Measurements from ENCODE around the gene GALK2. TPM values are rescaled to one million over a fixed set of nuclear protein-coding genes. Genes with fewer than 3 reads are reported as not detected.

Gene GALK2
- total and polyA plus RNA-seq, 2 of the 8 experiments (the other 6 are each of a cell fraction or from before 2014, with no cell fraction given), result 8.7 to 16.1 TPM

GRCh38 chr15:49174902-49175301 is 4.9 kb downstream of the GALK2 start:
- Histone ChIP-seq H4K5ac (ENCODE audit: insufficient read length, low read depth, low read length) (no peak overlapping the region), H2BK15ac (ENCODE audit: low read length) (no peak overlapping the region), H3K9ac (replicated peaks in 1 of 4; ENCODE audit: extremely low read depth in 1 of 4, low read depth in 3 of 4, low read length in 3 of 4) (no peak overlapping the region), H3K27ac (ENCODE audit: low read depth, low read length) (no peak overlapping the region), H2BK12ac (ENCODE audit: low read depth, low read length) (no peak overlapping the region), H3K79me2 (ENCODE audit: control insufficient read depth in 1 of 2, insufficient read depth in 2 of 2, low read length in 2 of 2) (peaks cover 0 to 14% of the 10 kb centered on the region in 2 experiments; a peak in 2 of 4 replicates), H3K9me3 (ENCODE audit: insufficient read depth in 2 of 2, low read depth in 1 of 2, low read length in 1 of 2) (peaks cover 3 to 4% of the 10 kb centered on the region in 2 experiments; a peak in 1 of 4 replicates), H3K14ac (ENCODE audit: insufficient read length) (no peak overlapping the region), H2BK5ac (ENCODE audit: low read depth, low read length) (no peak overlapping the region), H4K8ac (ENCODE audit: extremely low read depth, insufficient read depth, low read length) (no peak overlapping the region), H3K4me1 (replicated peaks in 1 of 4; ENCODE audit: control insufficient read depth in 3 of 4, insufficient read depth in 4 of 4, low read length in 3 of 4) (peaks cover 0 to 4% (median 0%) of the 10 kb centered on the region in 4 experiments; a peak in 2 of 7 replicates), H3K4me2 (ENCODE audit: insufficient read depth in 1 of 2, low read depth in 2 of 2, low read length in 2 of 2) (no peak overlapping the region), H3K4ac (replicated peaks; ENCODE audit: insufficient read length, low read depth, low read length) (no peak overlapping the region), H2BK20ac (ENCODE audit: low read length) (no peak overlapping the region), H4K91ac (replicated peaks; ENCODE audit: insufficient read length, low read length) (no peak overlapping the region), H3K23ac (ENCODE audit: insufficient read length) (no peak overlapping the region), H4K20me1 (replicated peaks in 1 of 2; ENCODE audit: control insufficient read depth in 1 of 2, insufficient read depth in 2 of 2, low read length in 2 of 2) (no peaks in the 10 kb centered on the region), H2AK5ac (ENCODE audit: low read depth, low read length) (no peak overlapping the region), H3K27me3 (replicated peaks in 1 of 4; ENCODE audit: control insufficient read depth in 3 of 4, extremely low read depth in 1 of 4, insufficient read depth in 3 of 4, low read length in 3 of 4) (no peaks in the 10 kb centered on the region; a peak in 1 of 7 replicates), H3K36me3 (ENCODE audit: control insufficient read depth in 2 of 4, insufficient read depth in 4 of 4, low read length in 3 of 4) (no peaks in the 10 kb centered on the region; a peak in 1 of 8 replicates), H2AFZ (ENCODE audit: low read length) (no peak overlapping the region), H2BK120ac (replicated peaks; ENCODE audit: low read depth, low read length) (no peak overlapping the region), H3K23me2 (ENCODE audit: low read depth, low read length) (no peaks in the 10 kb centered on the region; the same call in 1 of the 2 replicates), H3K18ac (ENCODE audit: extremely low read depth, low read length) (no peak overlapping the region), H3K56ac (replicated peaks; ENCODE audit: insufficient read length, low read depth, low read length) (no peak overlapping the region), H3K79me1 (ENCODE audit: low read depth, low read length) (peaks cover 3% of the 10 kb centered on the region; the same call in 1 of the 2 replicates), H3K4me3 (ENCODE audit: extremely low read depth in 1 of 4, insufficient read depth in 2 of 4, low read depth in 3 of 4, low read length in 4 of 4) (no peak overlapping the region)
- 69% methylated on average over 3 of the region's 3 CpGs; no CpG with 5 or more reads in 1 of the 2 experiments for WGBS, 2 experiments (ENCODE audit: extremely low coverage in 1 of 2, insufficient coverage in 1 of 2, insufficient read length in 1 of 2, insufficient replicate concordance in 2 of 2, low coverage in 1 of 2, low lambda C conversion rate in 2 of 2, missing lambda C conversion rate in 1 of 2)
- no peak for DNase-seq (ENCODE audit: low read depth in 1 of 2, low spot score in 2 of 2)
- POLR2A ChIA-PET (ENCODE audit: partially characterized antibody), result interaction anchor here (0.9 kb wide), 1 partner anchor 13 kb away, joined by 3 read pairs; no protein-coding TSS in a partner anchor
- FAIRE-seq, result no peak
- CTCF ChIA-PET (ENCODE audit: partially characterized antibody), result interaction anchor here (1.3 kb wide), 1 partner anchor 313 kb away, joined by 4 read pairs; no protein-coding TSS in a partner anchor
- TF ChIP-seq BCL11A (IDR thresholded peaks at IDR 0.05; ENCODE audit: low read depth in 2 of 2, low read length in 2 of 2) (no peak), SP1 (IDR thresholded peaks at IDR 0.05; ENCODE audit: low read depth, low read length) (no peak), RNF2 (IDR thresholded peaks at IDR 0.05; ENCODE audit: borderline replicate concordance, low read depth, low read length, missing control alignments, poor library complexity, severe bottlenecking) (no peak), POLR2A (IDR thresholded peaks at IDR 0.05; ENCODE audit: control extremely low read depth in 1 of 2, low read depth in 2 of 2, low read length in 2 of 2) (no peak), KDM1A (IDR thresholded peaks at IDR 0.05; ENCODE audit: borderline replicate concordance, low read length) (no peak), HDAC2 (IDR thresholded peaks at IDR 0.05; ENCODE audit: borderline replicate concordance in 1 of 2, low read depth in 2 of 2, low read length in 2 of 2) (no peak), RFX5 (IDR thresholded peaks at IDR 0.05; ENCODE audit: borderline replicate concordance, low read depth, low read length) (no peak), NRF1 (IDR thresholded peaks at IDR 0.05; ENCODE audit: low read depth, low read length) (no peak), USF2 (IDR thresholded peaks at IDR 0.05; ENCODE audit: low read length) (no peak), KDM5A (IDR thresholded peaks at IDR 0.05; ENCODE audit: low read length) (no peak), EGR1 (IDR thresholded peaks at IDR 0.05; ENCODE audit: borderline replicate concordance, low read depth, low read length) (no peak), CTBP2 (IDR thresholded peaks at IDR 0.05; ENCODE audit: borderline replicate concordance, insufficient read depth, insufficient read length, low read length) (no peak)

Measured in H1 (cell line).